ENCODE data around the gene CAPN13.
"Not testable (repeated sequence)": the region's sequence is repeated elsewhere in the genome, so short reads cannot be mapped to it uniquely, and the experiment has no call there.

CAPN13 gene

GRCh38 chr2:30701782-30702181, 105.5 kb downstream of the CAPN13 start:
- DNase-seq: no peak

GRCh38 chr2:30697242-30698103, 109.8 kb downstream of the CAPN13 start:
- not testable (repeated sequence) for DNase-seq

GRCh38 chr2:30695749-30696148, 111.5 kb downstream of the CAPN13 start:
- no peak for DNase-seq

DNA sequence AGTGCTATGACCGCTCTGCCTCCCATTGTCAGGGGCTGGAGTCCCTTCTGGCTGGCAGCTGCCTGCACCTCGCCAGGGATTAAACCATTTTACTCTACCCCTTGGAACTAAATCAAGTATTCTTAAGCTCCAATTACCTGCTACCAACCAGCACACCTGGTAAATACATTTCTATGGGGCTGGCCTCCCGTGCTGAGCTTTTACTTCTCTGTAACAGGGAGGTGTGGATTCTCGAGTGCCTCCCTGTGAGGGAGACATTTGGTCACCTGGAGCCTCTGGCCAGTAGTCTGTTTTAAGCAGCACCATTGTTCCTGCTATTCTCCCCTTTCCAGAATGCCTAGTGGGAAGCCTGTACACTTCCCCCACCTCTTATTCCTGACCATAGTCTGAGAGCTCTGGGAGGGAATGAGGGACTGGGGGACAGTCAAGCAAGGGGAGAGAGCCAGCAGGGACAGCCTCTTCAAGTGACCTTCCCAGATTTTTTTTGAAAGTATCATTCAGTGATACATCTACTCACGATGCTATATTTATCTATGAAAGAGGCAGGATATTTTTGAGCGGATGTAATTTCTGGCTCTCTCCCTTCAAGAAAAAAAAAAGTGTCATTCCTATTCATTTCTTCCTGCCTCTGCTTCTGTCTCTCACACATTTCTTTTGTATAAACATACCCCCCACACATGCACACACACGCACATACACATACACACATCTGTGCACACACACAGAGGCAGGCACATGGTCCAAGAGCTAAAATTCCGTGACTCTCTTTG, 112.8 kb downstream of the CAPN13 start:
- DNase-seq: no peak

DNA sequence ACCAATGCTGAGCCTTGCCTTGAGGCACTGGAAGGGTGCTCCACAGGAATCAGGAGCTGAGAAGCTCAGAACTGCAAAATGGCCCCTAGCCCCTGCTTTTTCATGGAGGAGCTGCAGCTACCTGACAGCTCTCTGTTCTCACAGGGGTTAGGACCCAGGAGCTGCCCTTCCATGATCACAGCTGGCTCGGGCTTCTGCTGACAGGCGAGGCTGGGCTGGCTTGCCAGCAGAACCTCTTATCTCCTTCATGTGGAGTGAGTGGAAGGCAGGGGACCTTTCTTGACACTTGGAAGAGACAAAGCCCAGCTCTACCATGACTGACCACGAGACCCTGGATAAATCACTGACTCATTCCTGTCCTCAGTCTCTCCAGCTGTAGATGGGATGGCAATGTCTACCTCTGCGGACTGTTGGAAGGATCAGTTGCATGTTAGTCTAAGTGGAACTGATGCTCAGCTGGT, 113.4 kb downstream of the CAPN13 start:
- no peak for DNase-seq

DNA sequence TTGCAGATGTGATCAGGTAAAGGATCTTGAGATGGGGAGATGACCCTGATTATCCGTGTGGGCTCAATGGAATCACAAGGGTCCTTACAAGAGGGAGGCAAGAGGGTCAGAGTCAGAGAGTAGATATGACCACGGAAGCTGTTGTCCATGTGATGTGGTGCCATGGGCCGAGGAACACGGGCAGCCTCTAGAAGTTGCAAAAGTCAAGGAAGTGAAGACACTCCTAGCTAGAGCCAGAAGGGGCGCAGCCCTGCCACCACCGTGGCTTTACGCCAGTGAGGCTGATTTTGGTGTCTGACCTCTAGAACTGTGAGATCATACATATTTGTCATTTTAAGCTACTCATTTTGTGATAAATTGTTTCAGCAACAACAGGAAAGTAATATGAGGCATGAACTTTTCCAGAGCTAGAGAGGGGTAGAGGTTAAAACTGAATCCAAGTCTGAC, 114.4 kb downstream of the CAPN13 start:
- no peak for DNase-seq

GRCh38 chr2:30691948-30692828, 115.1 kb downstream of the CAPN13 start:
- no peak for DNase-seq

DNA sequence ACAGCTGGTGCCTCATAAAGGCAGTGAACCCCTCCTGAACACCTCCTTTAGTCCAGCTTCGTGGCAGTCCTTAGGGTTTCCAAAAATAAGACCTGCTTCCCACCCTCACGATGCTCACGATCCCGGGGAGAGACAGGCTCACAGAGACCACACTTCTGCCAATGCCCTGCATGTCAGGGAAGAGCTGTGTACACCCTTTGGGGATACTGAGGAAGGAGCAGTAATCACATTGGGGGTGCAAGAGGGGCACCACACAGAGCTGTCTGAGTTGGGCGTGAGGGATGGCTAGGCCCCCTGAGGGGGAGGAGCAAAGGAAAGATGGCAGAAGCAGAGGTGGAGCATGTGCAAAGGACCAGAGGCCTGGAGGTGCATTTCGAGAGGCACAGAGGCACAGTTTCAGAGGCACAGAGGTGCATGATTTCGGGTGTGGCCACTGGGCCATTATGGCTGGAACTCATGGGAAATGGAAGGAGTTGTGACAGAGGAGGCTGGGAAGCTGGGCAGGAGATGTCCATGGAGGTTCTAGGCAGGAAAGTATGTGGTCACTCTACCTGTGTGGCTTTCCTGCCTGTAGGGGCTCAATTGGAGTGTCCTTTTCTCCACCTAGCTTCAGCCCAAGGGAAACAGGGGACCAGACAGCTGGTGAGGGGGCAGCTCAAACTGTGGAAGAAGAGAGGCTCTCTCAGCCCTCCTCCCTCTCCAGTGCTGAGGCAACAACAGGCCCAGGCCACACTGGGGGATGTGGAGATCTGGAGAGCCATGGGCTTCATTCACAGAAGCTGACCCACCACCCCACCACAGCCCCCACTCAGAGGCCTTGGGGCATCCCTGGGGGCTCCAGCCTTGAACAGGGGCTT, 115.9 kb downstream of the CAPN13 start:
- no peak for DNase-seq

GRCh38 chr2:30690126-30690561, 117.1 kb downstream of the CAPN13 start:
- DNase-seq: no peak

DNA sequence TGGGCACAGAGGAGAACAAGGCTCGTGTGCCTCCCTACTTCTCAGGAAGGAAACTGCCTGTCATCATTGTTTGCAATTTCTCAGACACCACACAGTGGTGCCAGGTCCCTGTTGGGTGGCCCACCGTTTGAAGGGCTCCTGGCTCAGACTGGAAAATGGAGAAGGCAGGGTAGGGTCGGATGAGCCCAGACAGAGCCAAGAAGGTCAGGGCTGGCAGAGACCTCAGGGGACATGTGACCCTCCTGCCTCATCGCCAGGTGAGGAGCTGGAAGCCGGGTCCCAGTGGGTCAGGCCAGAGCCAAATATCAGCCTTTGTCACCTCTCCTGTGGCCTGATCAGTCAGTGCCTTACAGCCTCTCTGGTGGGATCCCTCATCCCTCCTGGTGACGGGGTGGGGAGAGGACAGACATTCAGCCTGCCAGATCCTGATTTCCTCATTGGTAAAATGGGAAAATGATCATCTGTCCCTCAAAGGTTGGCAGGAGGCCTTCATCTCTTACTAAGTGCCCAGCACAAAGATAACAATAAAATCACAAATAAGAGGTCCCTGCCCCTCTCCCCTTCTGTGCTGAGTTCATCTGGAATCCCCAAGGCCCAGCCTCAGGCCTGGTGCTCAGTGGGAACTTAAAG, 117.6 kb downstream of the CAPN13 start:
- DNase-seq: no peak

GRCh38 chr2:30688956-30689401, 118.3 kb downstream of the CAPN13 start:
- DNase-seq: no peak

DNA sequence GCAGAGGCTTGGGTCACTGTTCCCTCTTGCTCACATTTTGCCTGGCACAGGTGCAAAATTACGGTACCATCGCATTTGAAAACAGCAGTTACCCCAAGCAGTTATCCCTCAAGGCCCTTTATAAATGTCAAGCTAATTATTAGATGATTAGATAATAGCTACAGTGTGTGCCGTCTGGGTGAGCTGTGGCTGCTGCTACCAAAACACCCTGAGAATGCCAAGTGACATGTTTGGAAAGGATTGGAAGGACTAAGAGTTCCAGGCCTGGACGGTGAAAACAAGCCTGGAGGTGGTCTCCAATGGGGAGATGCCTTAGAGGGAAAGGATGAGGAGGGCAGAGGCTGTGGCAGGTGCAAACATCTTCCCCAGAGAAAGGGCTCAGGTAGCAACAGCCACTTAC, 120.6 kb downstream of the CAPN13 start:
- DNase-seq: no peak

GRCh38 chr2:30686000-30686399, 121.2 kb downstream of the CAPN13 start:
- no peak for DNase-seq

DNA sequence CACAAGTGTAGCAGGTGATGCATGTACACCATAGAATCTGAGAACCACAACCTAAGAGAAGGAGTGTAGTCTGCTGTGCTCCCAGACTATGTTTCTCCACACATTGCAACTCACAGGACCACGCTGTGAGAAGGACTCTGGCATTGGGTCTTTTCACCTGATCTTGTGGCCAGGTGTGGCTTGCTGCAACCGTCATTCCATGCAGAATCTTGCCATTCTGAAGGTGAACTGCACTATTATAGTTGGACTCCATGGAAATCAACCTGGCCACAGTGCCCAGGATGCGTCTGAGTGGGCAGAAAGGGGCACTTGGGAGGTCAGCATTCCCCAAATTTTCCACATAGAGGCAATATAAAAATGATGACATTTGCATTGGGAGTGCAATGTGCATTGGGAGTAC, 122.2 kb downstream of the CAPN13 start:
- DNase-seq: no peak

GRCh38 chr2:30684516-30684915, 122.7 kb downstream of the CAPN13 start:
- no peak for DNase-seq

DNA sequence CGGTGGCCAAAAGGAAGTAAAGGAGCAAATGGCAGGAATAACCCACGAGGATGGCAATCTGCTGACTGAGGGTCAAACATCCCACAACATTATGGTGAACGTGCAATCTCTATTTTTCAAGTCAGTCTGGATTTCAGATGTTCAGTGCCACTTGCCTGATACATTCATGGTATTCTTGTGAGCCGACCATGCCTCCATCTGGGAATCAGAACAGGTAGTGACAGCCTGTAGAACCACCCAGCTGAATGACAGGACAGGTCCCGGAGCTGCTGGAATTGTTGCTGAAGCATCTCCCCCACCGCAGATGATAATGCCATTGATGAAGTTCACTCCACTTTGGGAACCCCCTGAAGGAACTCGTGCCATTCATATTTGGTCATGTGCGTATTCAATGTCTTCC, 123.2 kb downstream of the CAPN13 start:
- DNase-seq: no peak

DNA sequence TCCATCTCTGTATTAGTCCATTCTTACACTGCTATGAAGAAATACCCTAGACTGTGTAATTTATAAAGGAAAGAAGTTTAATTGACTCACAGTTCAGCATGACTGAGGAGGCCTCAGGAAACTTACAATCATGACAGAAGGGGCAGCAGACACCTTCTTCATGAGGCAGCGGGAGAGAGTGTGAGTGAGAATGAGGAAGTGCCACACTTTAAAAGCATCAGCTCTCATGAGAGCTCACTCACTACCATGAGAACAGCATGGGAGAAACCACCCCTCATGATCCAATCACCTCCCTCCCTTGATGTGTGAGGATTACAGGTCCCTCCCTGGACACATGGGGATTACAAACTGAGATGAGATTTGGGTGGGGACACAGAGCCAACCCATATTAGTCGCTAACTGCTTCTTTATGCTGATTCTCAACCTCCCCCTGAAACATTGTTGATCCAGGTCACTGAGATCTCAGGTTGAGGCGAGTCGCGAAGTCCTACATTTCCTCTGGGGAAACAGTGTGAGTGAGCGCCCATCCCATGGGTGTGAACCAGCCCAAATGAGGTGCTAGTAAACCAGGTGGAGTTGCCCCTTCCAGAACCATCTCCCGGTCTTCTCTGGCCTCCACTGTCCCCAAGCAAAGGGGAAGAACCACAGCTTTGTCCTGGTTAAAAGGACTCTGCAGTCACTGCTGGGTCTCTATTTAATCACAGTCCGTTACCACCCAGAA, 123.8 kb downstream of the CAPN13 start:
- DNase-seq: no peak

DNA sequence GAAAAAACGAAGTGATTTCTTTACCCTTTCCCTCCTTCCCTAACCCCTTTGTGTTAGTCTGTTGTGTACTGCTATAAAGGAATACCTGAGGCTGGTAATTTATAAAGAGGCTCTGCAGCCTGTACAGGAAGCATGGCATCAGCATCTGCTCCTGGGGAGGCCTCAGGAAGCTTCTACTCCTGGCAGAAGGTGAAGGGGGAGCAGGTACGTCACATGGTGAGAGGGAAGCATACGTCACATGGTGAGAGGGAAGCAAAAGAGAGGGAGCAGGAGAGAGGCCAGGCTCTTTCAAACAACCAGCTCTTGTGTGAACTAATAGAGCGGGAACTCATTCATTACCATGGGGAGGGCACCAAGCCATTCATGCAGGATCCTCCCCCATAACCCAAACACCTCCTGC, 126.2 kb downstream of the CAPN13 start:
- DNase-seq: no peak

GRCh38 chr2:30680121-30680520, 127.1 kb downstream of the CAPN13 start:
- no peak for DNase-seq

DNA sequence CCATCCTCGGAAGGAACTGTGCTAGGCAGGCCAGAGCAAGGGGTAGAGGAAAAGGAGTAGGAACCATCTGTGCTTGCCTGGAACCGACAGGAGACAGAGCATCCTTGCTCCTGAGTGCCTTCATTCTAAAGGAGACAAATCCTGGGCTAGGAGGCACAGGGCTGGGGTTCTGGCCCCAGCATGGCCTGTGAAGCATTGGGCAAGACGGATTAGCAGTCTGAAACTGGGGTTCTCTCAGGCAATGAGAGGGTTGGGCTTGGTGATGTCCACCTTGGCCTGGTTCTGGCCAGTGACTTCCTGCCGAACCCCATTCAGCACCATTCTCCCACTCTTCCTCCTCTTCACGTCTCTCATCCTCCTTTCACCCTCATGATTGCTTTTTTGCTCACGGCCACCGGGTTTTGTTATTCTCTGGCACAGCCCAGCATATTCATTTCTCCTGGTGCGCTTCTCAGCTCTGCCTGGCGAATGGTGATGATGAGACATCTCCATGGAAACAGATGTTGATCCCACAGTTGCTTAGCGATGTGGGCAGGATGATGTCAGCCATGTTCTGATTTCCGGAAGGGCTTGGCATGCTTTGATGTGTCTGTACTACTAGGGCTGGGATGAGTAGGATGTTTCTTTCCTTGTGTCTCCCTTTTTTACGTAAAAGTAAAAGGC, 127.7 kb downstream of the CAPN13 start:
- no peak for DNase-seq
